Ecto neural progenitor cell (in vitro differentiated cells): ENCODE results near the gene VWA1.
A peak's percentile ranks its signal among the peaks of the same experiment; 100 is the strongest.

Experiments used
- DNase-seq: peaks from one replicate; pipeline ENCODE4 v3.0.0-alpha.2; 2018; ENCODE audit warnings: low spot score

Gene VWA1, protein sequence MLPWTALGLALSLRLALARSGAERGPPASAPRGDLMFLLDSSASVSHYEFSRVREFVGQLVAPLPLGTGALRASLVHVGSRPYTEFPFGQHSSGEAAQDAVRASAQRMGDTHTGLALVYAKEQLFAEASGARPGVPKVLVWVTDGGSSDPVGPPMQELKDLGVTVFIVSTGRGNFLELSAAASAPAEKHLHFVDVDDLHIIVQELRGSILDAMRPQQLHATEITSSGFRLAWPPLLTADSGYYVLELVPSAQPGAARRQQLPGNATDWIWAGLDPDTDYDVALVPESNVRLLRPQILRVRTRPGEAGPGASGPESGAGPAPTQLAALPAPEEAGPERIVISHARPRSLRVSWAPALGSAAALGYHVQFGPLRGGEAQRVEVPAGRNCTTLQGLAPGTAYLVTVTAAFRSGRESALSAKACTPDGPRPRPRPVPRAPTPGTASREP

DNA sequence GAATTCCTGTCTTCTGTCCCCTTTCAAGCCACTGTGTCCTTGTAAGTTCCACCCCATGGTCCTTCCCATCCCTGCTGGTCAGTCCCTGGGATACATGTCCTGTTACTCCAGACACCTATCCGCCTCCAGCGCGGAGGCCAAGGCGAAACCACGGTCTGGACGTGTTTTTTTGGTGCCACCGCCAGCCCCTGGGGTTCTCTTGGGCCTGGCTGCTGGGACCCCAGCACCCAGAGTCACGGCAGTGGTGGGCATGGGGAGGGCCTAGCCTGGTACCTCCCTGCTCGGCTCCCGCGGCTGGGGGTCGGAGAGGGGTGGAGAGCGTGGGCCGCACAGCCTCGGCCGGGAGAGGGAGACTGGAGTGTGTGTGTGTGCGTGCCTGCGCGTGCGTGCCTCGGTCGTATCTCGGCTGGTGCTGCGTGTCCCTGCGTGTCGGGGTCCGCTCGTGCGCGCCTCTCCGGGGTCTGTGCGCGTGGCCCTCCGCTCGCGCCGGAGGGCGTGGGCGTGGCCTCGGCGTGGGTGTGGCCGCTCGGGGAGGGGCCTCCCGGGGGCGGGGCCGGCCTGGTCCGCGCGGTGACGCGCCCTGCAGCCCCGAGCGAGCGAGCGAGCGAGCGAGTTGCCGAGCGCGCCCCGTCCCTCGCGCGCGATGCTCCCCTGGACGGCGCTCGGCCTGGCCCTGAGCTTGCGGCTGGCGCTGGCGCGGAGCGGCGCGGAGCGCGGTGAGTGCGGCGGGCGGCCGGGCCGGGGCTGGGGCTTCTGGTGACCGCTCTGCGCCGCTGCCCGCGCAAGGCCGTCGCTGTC, at the start of gene VWA1:
Gene VWA1, plus strand, starts transcription at position 585 of the 798 bp plus-strand sequence. Its CDS starts 59 bp downstream, at position 644.
- DNase-seq: peak; percentile 83

DNA sequence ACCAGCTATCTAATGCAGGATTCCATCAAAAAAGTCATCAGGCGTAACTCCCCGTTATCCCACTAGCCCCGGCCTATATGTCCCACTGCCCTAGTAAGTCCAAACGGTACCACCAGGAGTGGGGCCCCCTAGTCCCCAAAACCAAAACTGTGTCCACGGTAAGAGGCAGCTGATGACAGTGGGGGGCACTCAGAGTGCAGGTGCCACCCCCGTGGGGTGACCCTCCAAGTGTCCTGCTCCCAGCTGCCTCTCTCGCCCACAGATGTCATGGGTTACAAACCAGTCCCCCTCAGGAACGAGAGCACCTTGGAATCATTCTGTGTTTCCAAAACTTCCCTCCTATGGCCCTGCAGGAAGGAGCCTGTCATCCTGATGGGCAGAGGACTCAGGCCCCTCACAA, 49.6 kb upstream of the VWA1 start:
- no peak for DNase-seq

DNA sequence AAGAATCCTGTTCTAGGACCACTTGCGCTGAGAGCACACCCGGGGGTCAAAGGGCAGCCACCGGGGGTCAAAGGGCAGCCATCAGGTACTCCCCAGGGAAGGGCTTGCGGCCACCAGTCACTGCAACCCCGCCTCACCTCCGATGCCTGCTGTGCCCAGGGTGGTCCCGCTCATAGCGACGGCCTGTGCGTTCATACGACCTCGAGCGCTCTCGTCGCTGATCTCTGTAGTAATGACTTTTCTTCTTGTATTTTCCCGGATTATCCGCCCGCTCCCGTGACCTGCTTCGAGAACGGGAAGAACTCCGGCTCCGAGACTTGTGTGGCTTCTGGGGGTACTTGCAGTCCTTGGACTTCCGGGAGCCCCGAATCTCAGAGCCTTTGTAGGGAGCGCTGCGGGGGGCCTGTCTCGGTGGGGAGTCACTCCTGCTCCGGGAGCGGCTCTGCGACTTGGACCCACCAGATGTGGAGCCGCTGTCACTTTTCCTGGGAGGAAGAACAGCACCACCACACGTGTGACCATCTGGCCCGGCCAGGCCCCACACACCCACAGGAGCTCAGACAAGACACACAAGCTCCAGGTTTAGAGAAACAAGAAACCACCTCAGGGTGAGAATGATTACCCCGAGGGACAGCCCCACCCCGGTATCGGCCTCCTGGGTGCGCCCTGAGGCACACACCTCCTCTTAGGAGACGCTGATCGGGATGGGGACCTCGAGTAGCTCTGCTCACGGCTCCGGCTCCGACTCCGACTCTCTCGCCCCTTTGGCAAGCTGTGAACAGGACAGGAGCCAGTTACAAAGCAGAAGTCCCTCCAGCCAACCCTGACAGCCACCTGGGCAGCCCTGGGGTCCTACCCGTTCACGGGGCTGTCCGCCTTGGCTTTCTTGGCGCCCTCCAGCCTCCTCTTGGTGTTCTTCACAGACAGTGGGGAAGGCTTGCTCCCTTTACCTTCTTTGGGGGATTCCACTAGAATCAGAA, 48.1 kb upstream of the VWA1 start:
- DNase-seq: no peak

DNA sequence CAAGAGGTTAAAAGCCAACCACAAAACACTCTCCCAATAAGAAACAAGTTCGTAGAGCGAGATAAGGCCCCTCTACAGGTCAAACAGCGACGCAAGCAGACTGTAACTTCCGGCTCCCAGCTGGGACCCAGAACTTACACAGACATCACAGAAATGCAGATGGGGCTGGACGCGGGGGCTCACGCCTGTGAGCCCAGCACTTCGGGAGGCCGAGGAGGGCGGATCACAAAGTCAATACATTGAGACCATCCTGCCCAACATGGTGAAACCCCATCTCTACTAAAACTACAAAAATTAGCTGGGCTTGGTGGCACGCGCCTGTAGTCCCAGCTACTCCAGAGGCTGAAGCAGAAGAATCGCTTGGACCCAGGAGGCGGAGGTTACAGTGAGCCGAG, 47.4 kb upstream of the VWA1 start:
- DNase-seq: no peak

DNA sequence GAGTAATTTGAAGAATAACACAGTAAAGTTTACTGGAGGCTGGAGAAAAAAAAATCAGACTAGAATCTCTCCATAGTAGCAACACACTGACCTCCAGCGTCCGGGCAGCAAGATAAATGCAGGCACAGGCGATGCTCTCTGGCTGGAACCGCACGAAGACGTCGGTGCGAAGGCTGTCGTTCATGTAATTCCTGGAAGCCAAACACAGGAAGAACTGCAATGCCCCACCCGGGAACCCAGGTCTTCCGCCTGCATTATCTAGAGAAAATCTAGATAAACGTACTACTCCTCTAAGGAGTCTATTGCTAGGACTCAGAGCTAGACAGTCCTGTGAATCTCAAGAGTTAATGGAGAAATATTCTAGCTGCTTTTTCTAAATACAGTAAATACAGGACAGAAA, 44.8 kb upstream of the VWA1 start:
- no peak for DNase-seq

DNA sequence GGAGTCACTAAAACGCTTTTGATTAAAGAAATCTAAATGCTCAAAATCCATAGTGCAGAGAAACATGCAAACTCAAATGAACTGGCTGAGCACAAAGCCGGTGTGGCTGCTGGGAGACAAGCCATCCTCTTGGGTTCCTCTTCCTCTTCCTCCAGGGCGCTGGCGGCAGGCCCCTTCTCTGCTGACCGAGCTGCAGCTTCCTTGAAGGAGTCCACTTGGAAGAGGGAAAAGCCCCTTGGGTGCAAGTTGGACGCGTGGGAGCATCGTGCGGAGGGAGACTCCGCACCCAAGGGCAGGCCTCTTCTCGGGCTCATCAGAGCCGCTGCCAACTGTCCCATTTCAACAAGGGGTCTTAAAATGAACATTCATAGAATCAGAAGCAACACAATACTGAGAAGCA, 44.3 kb upstream of the VWA1 start:
- no peak for DNase-seq

DNA sequence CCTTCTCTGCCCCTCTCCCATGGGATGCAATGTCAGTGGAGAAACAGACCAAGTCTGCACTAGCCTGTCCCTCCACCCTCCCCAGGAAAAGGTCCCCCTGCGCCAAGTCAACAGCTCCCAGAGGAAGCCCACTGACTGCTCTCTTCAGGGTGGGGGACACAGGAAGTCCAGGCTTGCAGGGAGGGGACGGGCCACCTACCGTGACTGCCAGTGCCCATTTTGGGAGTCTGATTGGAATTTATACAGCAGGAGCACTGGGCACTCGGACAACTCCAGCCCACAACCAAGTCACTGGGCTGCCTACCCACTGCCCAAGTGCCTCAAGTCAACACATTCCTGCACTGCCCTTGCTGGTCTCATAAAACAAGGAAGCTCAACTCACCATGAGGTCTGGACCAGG, 42.5 kb upstream of the VWA1 start:
- DNase-seq: no peak

DNA sequence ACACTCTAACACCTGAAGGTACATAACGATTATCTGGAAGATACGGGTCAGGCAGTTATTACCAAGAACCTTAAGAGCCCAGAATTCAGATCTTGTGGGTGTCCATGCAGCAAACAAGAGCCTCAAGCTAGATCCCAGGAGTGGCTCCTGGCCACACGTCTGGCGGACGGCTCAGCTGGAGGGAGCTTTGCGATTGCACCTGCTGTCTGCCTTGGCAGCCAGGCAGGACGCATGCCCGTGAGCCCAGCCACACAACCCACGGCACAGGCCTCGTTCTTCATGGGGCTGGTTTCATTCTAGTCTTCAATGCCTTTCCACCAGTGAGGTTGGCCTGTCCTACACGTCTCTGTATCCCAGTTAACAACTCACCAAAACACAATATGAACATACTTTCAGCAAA, 42.1 kb upstream of the VWA1 start:
- no peak for DNase-seq

DNA sequence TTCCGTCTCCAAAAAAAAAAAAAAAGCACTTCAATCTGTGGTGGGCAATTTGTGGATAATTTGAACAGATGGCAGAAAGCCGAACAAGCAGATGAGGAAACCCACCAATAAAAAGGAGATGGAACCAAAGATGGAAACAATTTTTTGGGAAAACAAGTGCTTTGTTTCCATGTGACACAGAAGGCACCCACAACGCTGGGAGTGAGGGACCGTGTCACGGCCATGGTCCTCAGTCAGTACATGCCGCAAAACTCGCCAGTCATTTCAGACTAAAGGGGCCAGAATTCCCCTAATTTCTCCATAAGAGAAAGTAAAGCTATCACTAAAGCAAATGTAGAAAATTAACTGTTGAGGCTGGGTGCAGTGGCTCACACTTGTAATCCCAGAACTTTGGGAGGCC, 41.4 kb upstream of the VWA1 start:
- DNase-seq: no peak

DNA sequence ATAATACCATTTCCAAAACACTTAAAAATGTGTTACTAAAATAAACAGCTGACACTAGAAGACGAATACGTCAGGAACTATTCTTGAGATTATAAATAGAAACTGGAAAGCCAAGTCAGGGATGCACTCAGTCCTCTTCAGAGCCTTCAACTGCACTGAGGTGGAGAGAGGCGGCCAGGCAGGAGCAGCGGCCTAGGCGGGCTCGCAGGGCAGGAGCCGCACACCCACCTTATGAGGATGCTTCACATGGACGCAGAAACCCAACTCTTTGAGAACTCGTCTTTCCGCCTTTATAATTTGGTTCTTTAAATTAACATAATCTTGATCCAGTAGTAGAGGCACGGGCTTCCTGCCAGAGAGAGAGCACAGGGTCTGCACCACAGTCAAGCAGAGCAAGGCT, 40.3 kb upstream of the VWA1 start:
- DNase-seq: no peak

DNA sequence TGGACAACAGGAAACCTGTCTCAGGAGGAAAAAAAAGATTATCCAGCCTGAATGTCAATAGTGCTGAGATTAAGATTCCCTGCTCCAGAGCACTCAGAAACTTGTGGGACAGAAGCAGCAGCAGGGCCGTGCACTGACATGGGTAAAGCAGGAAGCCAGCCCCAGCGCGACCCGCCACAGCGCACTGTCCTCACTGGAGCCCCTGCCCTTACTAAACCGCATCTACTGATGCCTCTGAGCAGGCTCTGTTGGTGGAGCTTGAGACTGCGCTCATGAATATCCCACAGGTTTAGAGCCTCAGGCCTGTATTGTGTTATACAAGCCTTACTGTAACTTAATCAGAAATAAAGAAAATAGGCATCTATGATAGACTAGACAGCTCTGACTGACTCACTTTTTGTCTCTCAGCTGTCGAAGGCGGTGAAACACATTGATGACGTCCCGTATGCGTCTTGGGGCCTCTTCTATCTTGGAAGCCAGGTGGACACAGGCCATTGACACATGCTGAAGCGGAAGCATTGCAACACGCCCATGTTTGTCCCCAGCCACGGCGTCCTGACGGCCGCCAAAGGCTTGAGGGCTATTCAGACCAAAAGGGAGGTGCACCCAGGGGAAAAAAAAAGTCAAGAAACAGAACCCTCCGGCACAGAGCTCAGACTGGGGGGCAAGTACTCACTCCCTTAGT, 37.5 kb upstream of the VWA1 start:
- DNase-seq: no peak

DNA sequence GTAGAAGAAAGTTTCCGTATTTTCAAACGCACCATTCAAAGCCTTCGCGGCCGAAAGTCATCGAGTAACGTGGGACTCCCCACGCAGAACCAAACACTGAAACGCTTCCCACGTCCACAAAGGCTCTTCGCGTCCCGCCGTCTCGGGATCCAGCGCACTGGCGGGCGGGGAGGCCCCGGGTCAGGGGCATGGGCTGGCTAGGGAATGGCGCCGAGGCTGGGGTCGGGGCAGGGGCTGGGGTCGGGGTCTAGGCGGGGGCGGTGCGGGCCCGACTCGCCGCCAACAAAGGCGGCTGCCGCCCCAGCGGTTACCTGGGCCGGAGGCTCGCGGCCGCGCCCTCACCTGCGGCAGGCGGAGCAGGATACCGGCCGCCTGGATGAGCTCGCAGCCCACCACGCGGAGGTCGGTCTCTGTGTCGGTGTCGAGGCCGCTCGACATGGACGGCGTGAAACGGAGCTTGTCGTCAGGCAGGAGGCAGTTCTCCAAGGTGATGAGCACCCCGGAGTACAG, 36.8 kb upstream of the VWA1 start:
- DNase-seq: no peak

DNA sequence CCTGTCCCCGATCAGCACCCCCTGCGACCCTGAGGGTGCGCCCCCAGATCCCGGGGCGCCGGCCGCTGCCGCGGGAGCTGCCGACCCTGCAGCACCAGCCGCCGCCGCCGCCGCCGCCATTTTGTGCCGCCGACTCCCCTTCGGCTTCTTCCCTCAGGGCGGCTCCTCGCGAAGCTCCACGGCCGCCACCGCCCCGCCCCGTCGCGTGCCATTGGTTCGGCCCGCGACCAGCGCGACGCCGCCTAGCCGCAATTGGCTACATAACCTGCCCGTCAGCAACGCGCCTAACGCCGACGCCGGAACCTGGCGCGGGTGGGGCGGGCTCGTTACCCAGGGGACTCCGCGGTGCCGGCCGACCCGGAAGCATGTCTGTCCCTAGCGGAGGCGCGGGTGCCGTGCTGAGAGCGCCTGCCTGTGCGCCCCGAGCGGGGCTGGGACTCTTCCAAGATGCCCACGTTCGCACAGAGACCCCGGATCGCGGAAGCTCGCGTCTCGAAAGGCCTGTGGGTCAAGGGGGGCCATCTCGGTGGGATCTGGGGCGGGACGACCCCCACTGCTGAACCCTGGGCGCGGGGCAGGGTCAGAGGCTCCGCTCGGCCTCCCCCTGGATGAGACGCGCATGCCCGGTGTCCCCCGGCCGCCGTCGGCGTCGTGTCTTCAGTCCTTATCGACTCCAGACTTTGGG, 36.2 kb upstream of the VWA1 start, which contains the start of gene CCNL2:
Gene CCNL2, minus strand, starts transcription at position 149 of the 685 bp plus-strand sequence. Its CDS starts 29 bp downstream, at position 120.
- peak; percentile 99 for DNase-seq

DNA sequence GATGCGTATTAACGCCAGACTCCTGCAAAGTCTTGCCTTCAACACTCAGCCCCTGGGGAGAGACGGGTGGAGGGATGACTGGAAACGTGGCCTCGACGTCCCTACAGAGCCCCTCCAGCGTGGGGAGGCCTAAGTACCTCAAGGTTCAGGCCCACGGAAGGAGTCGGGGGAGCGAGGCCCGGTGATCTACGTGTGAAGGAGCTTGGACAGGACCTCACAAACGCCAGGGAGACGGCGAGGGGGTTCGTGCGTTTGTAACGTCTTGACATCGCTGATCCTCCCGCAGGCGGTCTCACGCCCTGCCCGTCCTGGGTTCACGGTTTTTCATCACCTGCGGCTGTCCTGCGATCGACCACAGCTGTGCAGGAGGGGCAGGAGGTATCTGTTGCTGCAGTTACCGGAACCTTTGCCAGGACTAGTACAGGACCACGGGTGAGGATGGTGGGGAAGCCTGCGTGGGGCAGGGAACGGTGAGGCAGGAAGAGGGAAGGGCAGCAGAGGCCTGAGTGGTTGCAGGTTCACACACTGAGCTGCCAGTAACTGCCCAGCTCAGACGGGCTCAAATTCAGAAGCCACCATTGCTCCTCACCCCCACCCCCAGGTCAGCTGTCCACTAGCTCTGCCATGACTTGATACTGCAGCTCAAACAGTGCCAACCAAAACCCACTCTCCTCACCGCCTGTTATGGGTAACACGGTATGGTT, 35.5 kb upstream of the VWA1 start:
- peak; percentile 49 for DNase-seq

DNA sequence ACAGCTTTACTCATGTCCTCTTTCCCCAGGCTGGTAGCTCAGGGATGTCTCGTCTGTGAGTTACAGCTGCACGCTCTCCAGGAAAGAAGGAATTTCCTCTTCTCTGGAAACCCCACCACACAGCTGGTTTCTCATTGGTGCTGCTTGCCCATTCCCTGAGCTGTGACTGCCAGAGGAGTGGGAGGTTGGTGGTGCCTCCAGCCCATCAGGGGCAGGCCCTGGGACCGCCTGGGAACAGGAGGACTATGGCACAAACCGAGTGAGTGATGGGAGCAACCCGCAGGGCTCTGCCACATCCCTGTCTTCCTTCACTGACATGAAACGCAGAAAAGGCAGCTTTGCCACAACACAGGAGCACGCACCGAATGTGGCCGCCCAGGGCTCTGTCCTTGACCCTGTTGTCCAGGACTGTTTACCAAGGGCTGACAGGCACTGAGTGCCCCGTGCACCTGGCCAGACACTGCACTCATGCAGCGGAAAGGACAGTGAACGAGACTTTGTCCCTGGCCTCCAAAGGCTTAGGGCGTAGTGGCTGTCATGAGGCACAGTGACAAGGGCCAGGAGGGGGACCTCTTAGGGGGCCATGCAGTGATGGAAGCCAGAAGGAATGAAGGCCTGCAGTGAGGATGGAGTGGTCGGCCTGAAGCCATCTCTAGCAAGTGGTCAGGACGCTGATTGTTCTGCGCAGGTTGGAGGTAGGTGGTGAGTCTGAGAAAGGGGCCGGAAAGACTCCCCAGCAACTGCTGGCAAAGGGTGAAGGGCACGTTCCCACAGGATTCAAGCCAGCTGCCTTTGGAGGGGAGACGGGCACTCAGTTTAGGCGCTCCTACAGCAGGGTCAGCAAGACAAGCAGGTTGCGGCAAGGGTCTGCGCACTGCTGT, 34.7 kb upstream of the VWA1 start:
- DNase-seq: peak; percentile 43

DNA sequence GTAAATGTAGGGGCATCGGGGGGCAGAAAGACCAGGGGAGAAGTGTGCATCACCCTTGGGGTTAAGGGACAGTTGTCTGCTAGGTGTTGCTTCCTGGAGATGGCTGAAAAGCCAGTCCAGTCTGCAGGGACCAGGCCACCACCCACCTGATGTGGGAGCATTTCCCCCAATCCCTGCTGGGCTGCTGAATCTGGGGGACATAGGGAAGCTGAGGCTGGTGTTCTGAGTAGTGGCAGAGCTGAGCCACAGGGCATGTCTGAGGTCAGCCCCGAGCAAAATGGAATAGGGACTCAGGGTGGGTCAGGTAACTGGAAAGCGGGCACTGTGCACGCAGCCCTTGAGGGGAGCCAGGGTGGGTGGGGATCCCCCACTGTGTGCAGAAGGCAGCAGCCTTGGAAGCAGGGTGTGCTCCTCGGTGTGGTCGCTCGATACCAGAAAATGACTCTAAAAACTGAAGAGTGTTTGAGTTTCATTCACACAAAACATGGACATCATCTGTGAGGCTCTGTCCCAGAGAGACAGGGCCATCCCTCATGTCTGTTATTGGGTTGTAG, 34.0 kb upstream of the VWA1 start:
- DNase-seq: no peak

DNA sequence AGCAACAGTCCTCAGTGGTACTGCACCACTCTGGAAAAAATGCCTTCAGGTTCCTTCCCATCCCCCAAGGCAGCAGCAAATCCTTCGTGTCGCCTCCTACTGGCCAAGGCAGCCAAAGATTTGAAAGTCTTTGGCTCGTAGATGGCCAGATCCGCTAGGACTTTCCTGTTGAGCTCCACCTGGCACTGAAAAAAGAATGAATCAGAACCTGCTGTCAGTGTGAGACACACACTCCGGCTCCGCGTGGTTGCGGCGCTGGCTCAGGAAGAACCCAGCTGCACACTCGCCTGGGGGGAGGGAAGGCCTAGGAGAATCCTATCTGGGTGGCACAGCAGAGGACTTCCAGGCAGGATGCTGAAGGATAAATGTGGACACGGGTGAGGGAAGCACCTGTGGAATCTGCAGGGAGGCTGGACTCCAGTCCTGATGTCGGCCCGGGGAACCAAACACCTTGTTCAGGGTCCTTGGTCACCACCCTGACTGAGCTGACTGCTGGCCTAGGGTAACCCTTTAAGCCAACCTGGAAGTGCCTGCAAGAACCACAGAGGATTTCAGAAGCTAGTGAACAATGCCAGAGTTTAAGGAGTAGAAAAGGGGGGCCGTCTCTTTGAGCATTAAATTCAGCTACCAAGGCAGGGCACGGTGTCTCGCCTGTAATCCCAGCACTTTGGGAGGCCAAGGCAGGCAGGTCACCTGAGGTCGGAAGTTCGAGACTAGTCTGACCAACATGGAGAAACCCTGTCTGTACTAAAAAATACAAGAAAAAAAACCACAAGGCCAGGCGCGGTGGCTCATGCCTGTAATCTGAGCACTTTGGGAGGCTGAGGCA, 33.2 kb upstream of the VWA1 start:
- peak; percentile 58 for DNase-seq
